ENCODE measurements around the gene EN1. TPM values are rescaled to one million over a fixed set of nuclear protein-coding genes. Genes with fewer than 3 reads are reported as not detected.

Gene EN1
- total RNA-seq, 1 experiment from 2014 or later: 0.26 TPM

DNA sequence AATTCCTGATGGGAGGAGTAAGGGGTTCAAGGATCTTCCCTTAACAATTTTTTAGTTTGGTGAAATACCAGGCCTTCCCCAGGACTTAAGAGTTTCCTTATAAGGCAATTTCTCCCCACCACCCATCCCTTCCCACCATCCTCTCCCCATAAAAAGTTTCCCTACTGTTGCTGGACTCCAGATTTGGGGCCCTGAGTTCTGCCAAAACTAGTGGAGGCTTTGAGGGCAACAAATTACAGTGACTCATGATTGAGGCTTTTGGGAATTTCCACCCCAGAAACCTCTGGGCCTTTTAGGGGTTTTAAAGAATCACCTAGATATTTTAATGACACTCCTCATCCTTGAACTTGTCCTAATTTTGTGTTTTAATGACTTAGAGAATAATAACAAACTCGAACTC is 14.3 kb upstream of the EN1 start:
- in situ Hi-C loops (cut with HindIII; ENCODE audit: low pct_unique_long_range_greater_than_20kb, low sequenced_read_pairs): no loop called here
- Histone ChIP-seq H3K4me1 (ENCODE audit: control insufficient read depth, insufficient read depth, low read length) (no peaks in the 10 kb centered on the region), H3K9me3 (ENCODE audit: control insufficient read depth, insufficient read depth, low read depth, low read length) (no peaks in the 10 kb centered on the region), H3K27ac (ENCODE audit: low read length) (no peak overlapping the region), H3K27me3 (ENCODE audit: control insufficient read depth, insufficient read depth, low read length) (no peaks in the 10 kb centered on the region; the same call in 1 of the 2 replicates), H3K36me3 (ENCODE audit: control insufficient read depth, insufficient read depth, low read length) (no peaks in the 10 kb centered on the region), H3K4me3 (ENCODE audit: low read depth in 2 of 2, low read length in 2 of 2) (no peak overlapping the region)
- no peak for ATAC-seq
- ChIA-PET CTCF (no interaction called here), POLR2A (interaction anchor here (0.6 kb wide), 1 partner anchor 421 kb away, joined by 3 read pairs; no protein-coding TSS in a partner anchor)
- no TSS peak for BruUV-seq (replicated peaks)
- DNase-seq (ENCODE audit: low read depth, low spot score): no peak
- intact Hi-C loops (cut with micrococcal nuclease; ENCODE audit: unreplicated experiment): loop anchor here (5.0 kb wide), 1 partner anchor 814 kb away; no protein-coding TSS in a partner anchor
- TF ChIP-seq SIN3A (IDR thresholded peaks at IDR 0.05; ENCODE audit: borderline replicate concordance, insufficient read depth, low read depth, low read length) (no peak), REST (IDR thresholded peaks at IDR 0.05; ENCODE audit: insufficient read depth in 1 of 2, low read depth in 2 of 2, low read length in 1 of 2) (no peak), TCF7L2 (IDR thresholded peaks at IDR 0.05; ENCODE audit: low read depth, low read length) (no peak), POLR2AphosphoS5 (IDR thresholded peaks at IDR 0.05; ENCODE audit: low read depth, low read length) (no peak)
- TF ChIP-seq, protein P1, sequence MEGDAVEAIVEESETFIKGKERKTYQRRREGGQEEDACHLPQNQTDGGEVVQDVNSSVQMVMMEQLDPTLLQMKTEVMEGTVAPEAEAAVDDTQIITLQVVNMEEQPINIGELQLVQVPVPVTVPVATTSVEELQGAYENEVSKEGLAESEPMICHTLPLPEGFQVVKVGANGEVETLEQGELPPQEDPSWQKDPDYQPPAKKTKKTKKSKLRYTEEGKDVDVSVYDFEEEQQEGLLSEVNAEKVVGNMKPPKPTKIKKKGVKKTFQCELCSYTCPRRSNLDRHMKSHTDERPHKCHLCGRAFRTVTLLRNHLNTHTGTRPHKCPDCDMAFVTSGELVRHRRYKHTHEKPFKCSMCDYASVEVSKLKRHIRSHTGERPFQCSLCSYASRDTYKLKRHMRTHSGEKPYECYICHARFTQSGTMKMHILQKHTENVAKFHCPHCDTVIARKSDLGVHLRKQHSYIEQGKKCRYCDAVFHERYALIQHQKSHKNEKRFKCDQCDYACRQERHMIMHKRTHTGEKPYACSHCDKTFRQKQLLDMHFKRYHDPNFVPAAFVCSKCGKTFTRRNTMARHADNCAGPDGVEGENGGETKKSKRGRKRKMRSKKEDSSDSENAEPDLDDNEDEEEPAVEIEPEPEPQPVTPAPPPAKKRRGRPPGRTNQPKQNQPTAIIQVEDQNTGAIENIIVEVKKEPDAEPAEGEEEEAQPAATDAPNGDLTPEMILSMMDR (IDR thresholded peaks at IDR 0.05): no peak

DNA sequence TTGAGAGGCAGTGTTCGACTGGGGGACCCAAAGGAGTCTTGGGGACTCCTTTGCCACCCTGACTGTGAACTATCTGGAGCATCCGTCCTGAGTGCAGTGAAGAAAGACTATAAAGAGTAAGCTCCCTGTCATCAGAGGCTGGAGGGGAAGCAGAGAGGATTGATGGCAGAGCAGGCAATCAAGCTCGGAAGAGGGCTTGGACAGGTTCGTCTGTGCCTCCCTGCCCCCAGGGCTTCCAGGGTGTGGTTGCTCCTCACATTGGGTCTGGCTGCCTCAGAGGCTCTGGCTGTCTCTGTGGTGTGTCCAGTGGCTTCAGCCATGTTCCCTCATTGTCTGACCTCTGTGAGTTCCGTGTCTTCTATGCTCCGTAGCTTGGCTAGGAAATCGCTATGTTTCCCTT is 13.8 kb upstream of the EN1 start:
- CTCF ChIA-PET: no interaction called here
- in situ Hi-C loops (cut with HindIII; ENCODE audit: low pct_unique_long_range_greater_than_20kb, low sequenced_read_pairs): no loop called here
- BruUV-seq (replicated peaks): no TSS peak

More for the DNA sequence above, 13.8 kb upstream of the EN1 start:
- no peaks in the 10 kb centered on the region for H3K36me3 ChIP-seq (ENCODE audit: control insufficient read depth, insufficient read depth, low read length)
- intact Hi-C loops (cut with micrococcal nuclease; ENCODE audit: unreplicated experiment): loop anchor here (5.0 kb wide), 1 partner anchor 814 kb away; no protein-coding TSS in a partner anchor
- no peak overlapping the region for H3K4me3 ChIP-seq (ENCODE audit: low read depth in 2 of 2, low read length in 2 of 2)
- TF ChIP-seq POLR2AphosphoS5 (IDR thresholded peaks at IDR 0.05; ENCODE audit: low read depth, low read length) (no peak), SIN3A (IDR thresholded peaks at IDR 0.05; ENCODE audit: borderline replicate concordance, insufficient read depth, low read depth, low read length) (no peak), TCF7L2 (IDR thresholded peaks at IDR 0.05; ENCODE audit: low read depth, low read length) (no peak), REST (IDR thresholded peaks at IDR 0.05; ENCODE audit: insufficient read depth in 1 of 2, low read depth in 2 of 2, low read length in 1 of 2) (no peak)
- TF ChIP-seq, protein P1 (IDR thresholded peaks at IDR 0.05): no peak
- ATAC-seq: no peak
- H3K27ac ChIP-seq (ENCODE audit: low read length): no peak overlapping the region
- no peaks in the 10 kb centered on the region for H3K4me1 ChIP-seq (ENCODE audit: control insufficient read depth, insufficient read depth, low read length)
- no peak for DNase-seq (ENCODE audit: low read depth, low spot score)
- H3K27me3 ChIP-seq (ENCODE audit: control insufficient read depth, insufficient read depth, low read length): no peaks in the 10 kb centered on the region; the same call in 1 of the 2 replicates
- H3K9me3 ChIP-seq (ENCODE audit: control insufficient read depth, insufficient read depth, low read depth, low read length): no peaks in the 10 kb centered on the region
- POLR2A ChIA-PET: no interaction called here

Data from Panc1 (cell line).